Endothelial cell of umbilical vein (primary cell): Measurements from ENCODE around the gene MAGOHB. TPM values are rescaled to one million over a fixed set of nuclear protein-coding genes. Genes with fewer than 3 reads are reported as not detected.

ENCODE experiments used
- BruUV-seq: library from RNA; stranded (reverse); fragments of 400-500 nt; replicated peaks from 2 replicates; lab custom pipeline; 2021; lab: Mats Ljungman, UMichigan
- CTCF ChIA-PET: fragments of 300-600, 350-600 bp; sonication (Branson Sonifier 250); formaldehyde crosslinking; loops from one replicate; lab custom pipeline; 2021; ENCODE audit warnings: antibody characterized with exemption, inconsistent platforms; lab: Charles Lee
- POLR2A ChIA-PET: fragments of 300-600, 350-600 bp; sonication (Branson Sonifier 250); formaldehyde crosslinking; loops from one replicate; lab custom pipeline; 2021; ENCODE audit warnings: antibody characterized with exemption, inconsistent platforms; lab: Charles Lee
- DNase-seq: peaks from one replicate; pipeline ENCODE4 v3.0.0-alpha.2; 2011; ENCODE audit warnings: low read depth, low spot score
- FAIRE-seq: peaks from 2 replicates; lab custom pipeline; 2011; peaks lifted over from hg19 to GRCh38; lab: Jason Lieb, UNC
- H2AFZ ChIP-seq: 2 replicates; pipeline ENCODE4 v1.6.0; 2012; ENCODE audit warnings: low read depth, low read length, control low read depth, inconsistent platforms
- H3K27ac ChIP-seq: 2 replicates; pipeline ENCODE4 v1.5.1; 2011; ENCODE audit warnings: low read depth, mild to moderate bottlenecking, control low read depth, low read length, moderate library complexity; ENCODE audit not compliant: insufficient read depth
- H3K27me3 ChIP-seq, 2 experiments: 2 replicates each; pipeline versions ENCODE4 v1.6.0 to v1.6.1; 2011; ENCODE audit warnings: low read length in 2 of 2, mixed read lengths in 1 of 2; ENCODE audit not compliant: control insufficient read depth in 2 of 2, insufficient read depth in 2 of 2
- H3K36me3 ChIP-seq, 2 experiments: 2 replicates in 1 of 2; 3 replicates in 1 of 2; pipeline ENCODE4 v1.5.1; 2011; ENCODE audit warnings: low read length in 2 of 2, mild to moderate bottlenecking in 1 of 2, moderate library complexity in 1 of 2; ENCODE audit not compliant: control insufficient read depth in 2 of 2, insufficient read depth in 2 of 2; ENCODE audit errors: extremely low read depth in 1 of 2
- H3K4me1 ChIP-seq: 3 replicates; pipeline ENCODE4 v1.5.1; 2011; ENCODE audit warnings: mild to moderate bottlenecking, low read length; ENCODE audit not compliant: control insufficient read depth, insufficient read depth; ENCODE audit errors: extremely low read depth
- H3K4me2 ChIP-seq: 2 replicates; pipeline ENCODE4 v1.6.1; 2011; ENCODE audit warnings: low read length, control low read depth, mixed read lengths; ENCODE audit not compliant: insufficient read depth
- H3K4me3 ChIP-seq, 3 experiments: fragments of 200-600 bp in 1 of 3; sonication (generic), shearing (Covaris generic) in 1 of 3; replicated peaks in 1 of 3; 2 replicates each; pipeline ENCODE4 v1.5.1; 2011 to 2016; ENCODE audit warnings: control low read depth in 3 of 3, low read length in 3 of 3, mild to moderate bottlenecking in 2 of 3, inconsistent platforms in 1 of 3, low read depth in 1 of 3, moderate library complexity in 1 of 3; ENCODE audit not compliant: insufficient read depth in 1 of 3
- H3K79me2 ChIP-seq: 2 replicates; pipeline ENCODE4 v1.6.0; 2012; ENCODE audit warnings: low read length, inconsistent platforms; ENCODE audit not compliant: control insufficient read depth, insufficient read depth
- H3K9ac ChIP-seq: replicated peaks from 2 replicates; pipeline ENCODE3; 2011; ENCODE audit warnings: low read length, control low read depth; ENCODE audit not compliant: insufficient read depth; ENCODE audit errors: extremely low read depth
- H3K9me1 ChIP-seq: replicated peaks from 3 replicates; pipeline ENCODE4 v1.6.0; 2011; ENCODE audit warnings: mild to moderate bottlenecking, low read length; ENCODE audit not compliant: control insufficient read depth, insufficient read depth; ENCODE audit errors: extremely low read depth
- H3K9me3 ChIP-seq: replicated peaks from 2 replicates; pipeline ENCODE4 v1.5.1; 2012; ENCODE audit warnings: low read length, inconsistent platforms; ENCODE audit not compliant: control insufficient read depth, insufficient read depth
- H4K20me1 ChIP-seq: replicated peaks from 2 replicates; pipeline ENCODE3; 2011; ENCODE audit warnings: mild to moderate bottlenecking, low read length; ENCODE audit not compliant: control insufficient read depth, insufficient read depth; ENCODE audit errors: extremely low read depth
- EZH2 ChIP-seq: IDR thresholded peaks from 2 replicates; pipeline ENCODE4 v1.6.1; 2012; ENCODE audit warnings: borderline replicate concordance, low read depth, mild to moderate bottlenecking, moderate library complexity, low read length, inconsistent platforms; ENCODE audit not compliant: severe bottlenecking
- FOS ChIP-seq: IDR thresholded peaks from 2 replicates; pipeline ENCODE4 v1.6.1; 2011; ENCODE audit warnings: mild to moderate bottlenecking, low read length, moderate library complexity, borderline replicate concordance; ENCODE audit not compliant: insufficient read depth
- GATA2 ChIP-seq: IDR thresholded peaks from 2 replicates; pipeline ENCODE4 v1.7.0; 2011; ENCODE audit warnings: low read depth, mild to moderate bottlenecking, moderate library complexity, mixed read lengths, low read length; ENCODE audit not compliant: insufficient read length, insufficient read depth
- JUN ChIP-seq: IDR thresholded peaks from 2 replicates; pipeline ENCODE4 v1.6.1; 2011; ENCODE audit warnings: borderline replicate concordance, low read depth; ENCODE audit not compliant: insufficient read length, insufficient read depth
- MYC ChIP-seq: IDR thresholded peaks from one replicate; pipeline ENCODE4 v1.6.1; 2011; ENCODE audit warnings: mild to moderate bottlenecking, low read depth, low read length
- POLR2A ChIP-seq: IDR thresholded peaks from 2 replicates; pipeline ENCODE4 v1.6.1; 2012; ENCODE audit warnings: low read depth, mild to moderate bottlenecking, control low read depth, low read length
- POLR2AphosphoS5 ChIP-seq: IDR thresholded peaks from 2 replicates; pipeline ENCODE4 v1.6.1; 2012; ENCODE audit warnings: low read depth, mild to moderate bottlenecking, control low read depth, low read length, moderate library complexity; ENCODE audit not compliant: insufficient read depth
- dilution Hi-C: fragments of 300-500 bp; cut with MboI; formaldehyde crosslinking; loops from one replicate; pipeline ENCODE4 v1.15.0; 2019; ENCODE audit warnings: low sequenced_read_pairs; ENCODE audit not compliant: extremely low pct_ligation_motif_present
- intact Hi-C: fragments of 100-400 bp; cut with micrococcal nuclease; formaldehyde crosslinking; loops from one replicate; pipeline ENCODE4 v1.10.0; 2022
- polyA plus RNA-seq, 4 experiments: library from polyadenylated mRNA; depleted of rRNA in 3 of 4; stranded (reverse) in 3 of 4; unstranded in 1 of 4; fragments of >200 nt; gene quantifications; 2 replicates each; pipeline versions ENCODE4 v1.2.1 to v1.2.3, GENCODE V29; 2011 to 2012; ENCODE audit warnings: missing spikeins in 1 of 4
- total RNA-seq: library from RNA; stranded (reverse); gene quantifications from 2 replicates; pipeline ENCODE4 v1.2.3, GENCODE V29; 2021
- TF ChIP-seq, protein P1 (sequence below): IDR thresholded peaks from 2 replicates; pipeline ENCODE4 v1.6.1; 2011; ENCODE audit not compliant: insufficient read depth, insufficient read length
- TF ChIP-seq, protein P2 (sequence below), 2 donors: IDR thresholded peaks; 1 replicate in 1 of 2; 2 replicates in 1 of 2; pipeline ENCODE4 v1.5.1; 2011; ENCODE audit warnings: low read length in 2 of 2, mild to moderate bottlenecking in 2 of 2, moderate library complexity in 2 of 2, control low read depth in 1 of 2, inconsistent platforms in 1 of 2, low read depth in 1 of 2; ENCODE audit not compliant: insufficient read depth in 1 of 2; ENCODE audit errors: extremely low read depth in 1 of 2

The MAGOHB gene
- total and polyA plus RNA-seq, 2 donors (not counting 3 experiments of a cell fraction or from before 2014, with no cell fraction given), result 8.9 to 48.3 TPM

DNA sequence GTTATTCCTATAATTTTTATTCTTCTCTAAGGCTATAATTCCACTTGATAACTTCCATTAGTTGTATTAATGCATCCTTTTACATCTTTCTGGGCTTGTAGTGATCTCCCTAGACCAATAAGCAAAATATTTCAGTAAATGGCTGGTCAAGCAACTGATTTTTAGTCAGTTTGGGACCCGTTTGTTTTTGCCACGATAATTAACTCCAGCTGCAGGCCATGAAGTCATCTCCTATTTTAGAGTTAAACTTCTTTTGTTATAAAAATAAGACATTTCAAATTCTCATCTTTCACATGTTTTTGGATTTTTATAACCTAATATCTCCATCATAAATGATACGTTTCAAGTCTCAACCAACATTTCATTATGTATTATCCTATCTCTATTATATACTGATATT lies 49.4 kb downstream of the MAGOHB start:
- Histone ChIP-seq H3K9ac (no peak overlapping the region), H4K20me1 (no peaks in the 10 kb centered on the region), H3K36me3 (no peaks in the 10 kb centered on the region), H3K27me3 (no peaks in the 10 kb centered on the region), H3K9me3 (no peaks in the 10 kb centered on the region), H3K4me2 (no peak overlapping the region), H3K9me1 (no peaks in the 10 kb centered on the region), H2AFZ (no peak overlapping the region), H3K79me2 (no peaks in the 10 kb centered on the region), H3K4me1 (no peaks in the 10 kb centered on the region), H3K4me3 (no peak overlapping the region), H3K27ac (no peak overlapping the region)
- no TSS peak for BruUV-seq
- FAIRE-seq (no peak), DNase-seq (no peak)
- dilution Hi-C loops, result no loop called here
- ChIA-PET CTCF (interaction anchor here (0.7 to 3.1 kb wide), 6 partner anchors 131 to 661 kb away, joined by 3 to 21 read pairs (median 6); no protein-coding TSS in a partner anchor), POLR2A (no interaction called here)
- intact Hi-C loops, result loop anchor here (2.0 to 10.0 kb wide), 3 partner anchors 187 to 809 kb away; partner anchors contain the start of gene CLEC9A
- TF ChIP-seq POLR2AphosphoS5 (no peak), MYC (no peak), POLR2A (no peak), EZH2 (no peak), FOS (no peak), JUN (no peak), GATA2 (no peak)
- TF ChIP-seq, protein P1, sequence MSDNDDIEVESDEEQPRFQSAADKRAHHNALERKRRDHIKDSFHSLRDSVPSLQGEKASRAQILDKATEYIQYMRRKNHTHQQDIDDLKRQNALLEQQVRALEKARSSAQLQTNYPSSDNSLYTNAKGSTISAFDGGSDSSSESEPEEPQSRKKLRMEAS, result no peak
- TF ChIP-seq, protein P2, sequence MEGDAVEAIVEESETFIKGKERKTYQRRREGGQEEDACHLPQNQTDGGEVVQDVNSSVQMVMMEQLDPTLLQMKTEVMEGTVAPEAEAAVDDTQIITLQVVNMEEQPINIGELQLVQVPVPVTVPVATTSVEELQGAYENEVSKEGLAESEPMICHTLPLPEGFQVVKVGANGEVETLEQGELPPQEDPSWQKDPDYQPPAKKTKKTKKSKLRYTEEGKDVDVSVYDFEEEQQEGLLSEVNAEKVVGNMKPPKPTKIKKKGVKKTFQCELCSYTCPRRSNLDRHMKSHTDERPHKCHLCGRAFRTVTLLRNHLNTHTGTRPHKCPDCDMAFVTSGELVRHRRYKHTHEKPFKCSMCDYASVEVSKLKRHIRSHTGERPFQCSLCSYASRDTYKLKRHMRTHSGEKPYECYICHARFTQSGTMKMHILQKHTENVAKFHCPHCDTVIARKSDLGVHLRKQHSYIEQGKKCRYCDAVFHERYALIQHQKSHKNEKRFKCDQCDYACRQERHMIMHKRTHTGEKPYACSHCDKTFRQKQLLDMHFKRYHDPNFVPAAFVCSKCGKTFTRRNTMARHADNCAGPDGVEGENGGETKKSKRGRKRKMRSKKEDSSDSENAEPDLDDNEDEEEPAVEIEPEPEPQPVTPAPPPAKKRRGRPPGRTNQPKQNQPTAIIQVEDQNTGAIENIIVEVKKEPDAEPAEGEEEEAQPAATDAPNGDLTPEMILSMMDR (IDR thresholded peaks at IDR 0.05; ENCODE audit: extremely low read depth in 1 of 2, insufficient read depth in 1 of 2, low read depth in 1 of 2, low read length in 2 of 2), result no peak
